GM19193 (cell line): ENCODE measurements around the gene ZNF362.

ENCODE experiments used
- POLR2A ChIP-seq: IDR thresholded peaks from 4 replicates; pipeline ENCODE4 v1.6.1; 2011; ENCODE audit not compliant: insufficient read depth, insufficient read length; ENCODE audit errors: extremely low read depth

ZNF362 gene

DNA sequence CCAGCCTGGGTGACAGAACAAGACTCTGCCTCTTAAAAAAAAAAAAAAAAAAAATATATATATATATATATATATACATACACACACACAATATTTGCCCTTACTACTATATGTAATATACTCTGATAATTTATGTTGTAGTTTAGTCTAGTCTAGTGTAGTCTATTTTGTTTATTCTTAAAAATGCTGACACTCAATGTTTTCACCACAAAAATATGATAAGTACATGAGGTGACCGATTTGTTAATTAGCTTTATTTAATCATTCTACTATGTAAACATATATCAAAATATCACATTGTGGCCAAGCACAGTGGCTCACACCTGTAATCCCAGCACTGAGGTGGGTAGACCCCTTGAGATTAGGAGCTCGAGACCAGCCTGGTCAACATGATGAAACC is 19.8 kb upstream of the ZNF362 start:
- no peak for TF ChIP-seq POLR2A

- TF ChIP-seq POLR2A: no peak
Observed at GRCh38 chr1:33237579-33237978, 18.7 kb upstream of the ZNF362 start.

DNA sequence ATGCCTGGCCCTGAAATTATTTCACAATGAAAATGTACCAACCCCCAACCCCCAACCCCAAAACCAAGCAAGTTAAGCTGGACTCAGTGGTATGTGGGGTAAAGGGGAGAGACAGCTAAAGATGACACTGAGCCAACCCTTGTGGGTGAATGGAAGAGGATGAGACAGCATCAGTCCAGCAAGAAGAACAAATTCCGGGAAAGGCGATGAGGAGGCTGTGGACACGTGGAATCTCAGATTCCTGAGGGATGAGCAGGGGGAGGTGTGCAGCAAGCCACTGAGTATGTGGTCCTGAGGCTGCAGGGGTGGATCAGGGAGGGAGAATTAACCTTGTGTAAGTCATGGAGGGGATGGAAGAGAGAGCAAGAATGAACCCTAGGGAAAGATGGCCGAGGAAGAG is 14.4 kb upstream of the ZNF362 start:
- no peak for TF ChIP-seq POLR2A

DNA sequence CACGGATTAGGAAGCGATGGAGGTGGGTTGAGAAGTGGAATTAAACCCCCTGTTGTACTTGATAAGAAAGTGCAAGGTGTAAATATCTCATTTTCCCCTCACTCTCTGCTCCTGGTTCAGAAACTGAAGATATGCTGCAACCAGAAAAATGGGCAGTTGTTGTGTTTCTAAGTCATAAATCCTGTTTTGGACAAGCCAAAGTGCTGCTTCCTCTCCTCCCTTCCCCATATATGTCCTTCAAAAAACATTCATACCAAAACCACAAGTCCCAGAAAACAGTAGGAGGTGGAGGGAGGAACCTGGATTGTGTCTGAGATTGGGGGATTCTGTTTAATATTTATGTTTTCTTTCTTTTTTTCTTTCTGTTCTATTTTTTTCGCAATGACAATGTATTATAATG is 13.6 kb upstream of the ZNF362 start:
- TF ChIP-seq POLR2A: no peak

DNA sequence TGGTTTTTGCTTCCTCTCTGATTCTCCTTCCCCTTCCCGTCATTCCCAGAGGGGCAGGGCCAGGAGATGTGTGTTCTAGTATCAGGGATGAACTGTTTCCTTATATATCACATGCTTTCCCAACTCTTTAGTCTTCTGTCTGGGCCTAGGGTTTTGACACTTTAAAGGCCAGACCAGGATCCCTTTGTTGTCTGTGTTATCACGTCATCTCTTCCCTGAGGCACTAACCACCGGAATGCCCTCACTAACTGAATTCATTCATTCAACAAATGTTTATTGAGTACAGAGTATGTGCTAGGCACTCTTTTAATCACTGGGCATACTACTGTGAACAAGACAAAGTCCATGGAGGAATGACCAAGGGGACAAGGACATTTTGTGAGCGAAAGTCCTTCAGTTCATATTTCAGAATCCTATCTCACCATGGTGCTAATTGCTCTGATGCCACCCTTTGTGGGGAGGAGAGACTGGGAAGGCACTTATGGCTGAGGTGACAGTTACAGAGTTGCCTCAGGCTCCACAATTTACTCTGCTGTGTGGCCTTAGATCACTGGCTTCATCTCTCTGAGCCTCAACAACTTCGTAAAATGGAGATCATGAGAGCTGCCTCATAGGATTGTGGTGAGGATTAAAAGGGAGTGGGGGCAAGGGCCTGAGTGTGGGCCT is 12.0 kb upstream of the ZNF362 start:
- no peak for TF ChIP-seq POLR2A

- TF ChIP-seq POLR2A: no peak
Observed at GRCh38 chr1:33244809-33245186, 11.5 kb upstream of the ZNF362 start.

- no peak for TF ChIP-seq POLR2A
Observed at GRCh38 chr1:33246171-33246570, 10.1 kb upstream of the ZNF362 start.

DNA sequence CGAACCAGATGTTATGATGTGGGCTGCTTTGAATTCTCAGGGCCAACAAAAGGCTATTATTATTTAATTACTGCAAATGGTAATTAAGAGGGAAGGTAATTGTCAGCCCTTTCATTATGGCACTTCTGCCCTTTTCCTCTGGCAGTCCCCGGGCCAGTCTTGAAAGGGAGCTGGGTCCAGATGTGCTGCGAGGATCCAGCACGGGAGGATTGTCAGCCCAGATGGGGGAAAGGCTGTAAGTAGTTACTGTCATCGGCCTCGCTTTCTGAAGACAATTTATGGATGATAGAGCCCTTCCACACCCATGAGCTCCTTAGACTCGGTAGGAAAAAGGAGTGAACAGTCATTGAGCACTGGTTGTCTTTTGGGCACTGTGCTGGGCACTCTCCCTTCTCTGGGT is 8.7 kb upstream of the ZNF362 start:
- TF ChIP-seq POLR2A: no peak

- TF ChIP-seq POLR2A: no peak
Observed at GRCh38 chr1:33248244-33248643, 8.0 kb upstream of the ZNF362 start.

GRCh38 chr1:33249422-33249821 is 6.9 kb upstream of the ZNF362 start:
- no peak for TF ChIP-seq POLR2A

- no peak for TF ChIP-seq POLR2A
Observed at GRCh38 chr1:33250217-33250616, 6.1 kb upstream of the ZNF362 start.

- no peak for TF ChIP-seq POLR2A
Observed at GRCh38 chr1:33250724-33251123, 5.6 kb upstream of the ZNF362 start.

DNA sequence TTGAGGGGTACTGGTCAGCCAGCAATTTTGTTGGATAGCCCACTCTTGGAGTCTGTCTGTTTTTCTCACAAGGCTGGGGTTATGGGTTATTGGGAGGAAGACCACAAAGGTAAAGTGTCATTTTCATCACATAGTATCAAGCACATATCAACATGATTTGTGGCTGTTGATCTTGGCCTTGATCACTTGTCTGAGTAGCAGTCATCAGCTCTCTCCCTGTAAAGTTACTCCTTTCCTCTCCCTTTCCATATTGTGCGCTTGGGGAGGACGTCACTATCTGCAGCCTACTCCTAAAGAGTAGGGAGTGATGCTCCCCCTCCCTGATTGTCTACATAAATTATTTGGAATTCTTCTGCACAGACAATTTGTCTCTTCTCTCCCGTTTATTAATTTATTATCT is 1.8 kb upstream of the ZNF362 start:
- no peak for TF ChIP-seq POLR2A

- no peak for TF ChIP-seq POLR2A
Observed at GRCh38 chr1:33255347-33256220, 708 bp upstream of the ZNF362 start.

- no peak for TF ChIP-seq POLR2A
Observed at GRCh38 chr1:33256221-33256470, 146 bp upstream of the ZNF362 start.

DNA sequence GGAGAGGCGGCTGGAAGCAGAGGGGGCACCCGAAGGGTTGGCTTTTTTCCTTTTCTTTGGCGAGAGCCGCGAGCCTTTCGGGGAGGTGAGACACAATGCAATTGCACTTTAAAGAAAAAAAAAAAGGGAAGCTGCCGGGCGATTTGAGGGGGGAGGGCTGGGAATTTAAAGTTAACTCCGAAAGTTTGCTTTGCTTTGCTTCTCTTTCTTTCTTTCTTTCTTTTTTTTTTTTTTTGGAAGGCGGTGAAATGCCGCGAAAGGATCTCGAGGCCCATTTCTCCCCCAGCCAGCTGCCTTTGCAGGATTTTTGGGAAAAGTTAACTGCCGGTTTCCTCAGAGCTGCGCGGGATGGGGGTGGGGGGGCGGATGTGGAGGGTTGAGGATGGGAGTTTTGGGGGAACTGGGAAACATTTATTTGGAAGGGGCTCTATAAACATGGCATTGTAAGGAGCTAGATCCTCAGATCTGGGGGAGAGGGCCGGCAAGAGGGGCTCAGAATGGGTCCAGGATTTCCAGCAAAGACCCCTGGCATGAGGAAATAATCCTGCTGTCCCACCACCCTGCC is 997 bp downstream of the ZNF362 start:
- TF ChIP-seq POLR2A: no peak

- no peak for TF ChIP-seq POLR2A
Observed at GRCh38 chr1:33257772-33258712, 1.8 kb downstream of the ZNF362 start.
